Sigmoid colon (tissue), 4 donors: ENCODE results near the gene MGST2.

Source experiments
- CTCF ChIP-seq, 4 experiments: fragments of 450-650 bp in 3 of 4; fragments of 200-600 bp in 1 of 4; IDR thresholded peaks; one replicate each; pipeline ENCODE4 v1.5.1; 2016 to 2019; ENCODE audit warnings: antibody characterized with exemption in 4 of 4, mild to moderate bottlenecking in 3 of 4, moderate library complexity in 2 of 4
- EP300 ChIP-seq, 4 donors: sonication (generic); formaldehyde crosslinking; IDR thresholded peaks; one replicate each; pipeline ENCODE4 v1.6.1; 2017; ENCODE audit warnings: antibody characterized with exemption in 4 of 4
- POLR2A ChIP-seq, 2 donors: fragments of 450-650 bp; IDR thresholded peaks; one replicate each; pipeline ENCODE4 v1.6.1; 2016; ENCODE audit warnings: antibody characterized with exemption in 2 of 2, mild to moderate bottlenecking in 2 of 2, moderate library complexity in 2 of 2
- POLR2AphosphoS5 ChIP-seq, 4 donors: sonication (generic); formaldehyde crosslinking; IDR thresholded peaks; one replicate each; pipeline ENCODE4 v1.6.1; 2017; ENCODE audit warnings: antibody characterized with exemption in 4 of 4

- TF ChIP-seq POLR2A (IDR thresholded peaks at IDR 0.05): no peak
- TF ChIP-seq CTCF (IDR thresholded peaks at IDR 0.05): no peak
- TF ChIP-seq POLR2AphosphoS5 (IDR thresholded peaks at IDR 0.05): no peak
- TF ChIP-seq EP300 (IDR thresholded peaks at IDR 0.05): no peak
These were observed 70.0 kb downstream of the MGST2 start for GRCh38 chr4:139735381-139736273.
